Erythroblast (primary cell): ENCODE measurements around the gene PHOX2A.
"Not testable (repeated sequence)": the region's sequence is repeated elsewhere in the genome, so short reads cannot be mapped to it uniquely, and the experiment has no call there.

Experiments used
- GATA1 ChIP-seq: IDR thresholded peaks from 2 replicates; pipeline ENCODE4 v1.6.1; 2011; ENCODE audit warnings: low read depth, mild to moderate bottlenecking, control low read depth, low read length, moderate library complexity
- POLR2A ChIP-seq: IDR thresholded peaks from 2 replicates; pipeline ENCODE4 v1.6.1; 2011; ENCODE audit warnings: mild to moderate bottlenecking, low read length

- TF ChIP-seq POLR2A, GATA1: not testable (repeated sequence)
Observed at GRCh38 chr11:72206794-72207193, 37.2 kb downstream of the PHOX2A start.
